ENCODE data around the gene PRADC1. TPM values are rescaled to one million over a fixed set of nuclear protein-coding genes. Genes with fewer than 3 reads are reported as not detected.
A peak's percentile ranks its signal among the peaks of the same experiment; 100 is the strongest.

PRADC1 gene
- total RNA-seq, 4 donors from 2014 or later, result 29.0 to 49.0 (median 33.2) TPM

- TF ChIP-seq CTCF (IDR thresholded peaks at IDR 0.05) (no peak), POLR2A (IDR thresholded peaks at IDR 0.05; ENCODE audit: low read depth) (no peak), EP300 (IDR thresholded peaks at IDR 0.05) (no peak), POLR2AphosphoS5 (IDR thresholded peaks at IDR 0.05) (no peak)
- Histone ChIP-seq H3K4me1 (peaks cover 32 to 64% (median 56%) of the 10 kb centered on the region in 4 donors), H3K4me3 (peak overlapping the region; percentile 73 to 89 (median 76)), H3K9me3 (no peaks in the 10 kb centered on the region), H3K36me3 (peaks cover 0 to 25% (median 16%) of the 10 kb centered on the region in 4 donors), H3K27ac (replicated peaks in 1 of 4) (peak overlapping the region in 3 of 4 donors; percentile 92 to 97 (median 95)), H3K27me3 (no peaks in the 10 kb centered on the region)
- no peak for DNase-seq (ENCODE audit: extremely low spot score)
- WGBS, result 65% methylated on average over 11 of the region's 11 CpGs
- intact Hi-C loops (cut with DNase I), result no loop called here
Measured at GRCh38 chr2:73235315-73236028, 2.4 kb upstream of the PRADC1 start.

GRCh38 chr2:73233932-73234832 is 1.1 kb upstream of the PRADC1 start, which contains the start of gene CCT7:
TSS of gene CCT7 (plus strand) at chr2:73234308. CDS start at chr2:73234379, 71 bp downstream.
- H3K9me3 ChIP-seq, result no peaks in the 10 kb centered on the region

GRCh38 chr2:73232403-73233153 is 461 bp downstream of the PRADC1 start:
- Histone ChIP-seq H3K27me3 (no peaks in the 10 kb centered on the region), H3K27ac (replicated peaks in 1 of 4) (peak overlapping the region; percentile 92 to 97 (median 96)), H3K36me3 (peaks cover 5 to 33% (median 28%) of the 10 kb centered on the region in 4 donors), H3K4me3 (peak overlapping the region; percentile 73 to 89 (median 76)), H3K9me3 (no peaks in the 10 kb centered on the region), H3K4me1 (peaks cover 26 to 39% (median 37%) of the 10 kb centered on the region in 4 donors)
- WGBS, result 6% methylated on average over 7 of the region's 37 CpGs
- TF ChIP-seq POLR2AphosphoS5 (IDR thresholded peaks at IDR 0.05), result no peak
- TF ChIP-seq CTCF (IDR thresholded peaks at IDR 0.05), result no peak
- TF ChIP-seq EP300 (IDR thresholded peaks at IDR 0.05), result no peak
- intact Hi-C loops (cut with DNase I), result no loop called here
- DNase-seq (ENCODE audit: extremely low spot score), result no peak

More at GRCh38 chr2:73233932-73234832, 1.1 kb upstream of the PRADC1 start, which contains the start of gene CCT7:
- H3K4me1 ChIP-seq, result peaks cover 32 to 55% (median 52%) of the 10 kb centered on the region in 4 donors
- no peaks in the 10 kb centered on the region for H3K27me3 ChIP-seq
- H3K27ac ChIP-seq (replicated peaks in 1 of 4), result peak within 1 kb of the TSS; percentile 92 to 97 (median 96)
- peak within 1 kb of the TSS; percentile 73 to 89 (median 76) for H3K4me3 ChIP-seq
- under 1% methylated on average over 34 of the region's 69 CpGs for WGBS
- TF ChIP-seq POLR2AphosphoS5 (IDR thresholded peaks at IDR 0.05) (peak; percentile 91 to 94), EP300 (IDR thresholded peaks at IDR 0.05) (no peak), POLR2A (IDR thresholded peaks at IDR 0.05; ENCODE audit: low read depth) (peak; percentile 77), CTCF (IDR thresholded peaks at IDR 0.05) (no peak)
- peaks cover 0 to 24% (median 16%) of the 10 kb centered on the region in 4 donors for H3K36me3 ChIP-seq
- intact Hi-C loops (cut with DNase I), result no loop called here
- DNase-seq (ENCODE audit: extremely low spot score), result peak; percentile 97

- no peak for TF ChIP-seq EP300 (IDR thresholded peaks at IDR 0.05)
- no peak for TF ChIP-seq CTCF (IDR thresholded peaks at IDR 0.05)
- TF ChIP-seq POLR2AphosphoS5 (IDR thresholded peaks at IDR 0.05), result no peak
- TF ChIP-seq POLR2A (IDR thresholded peaks at IDR 0.05; ENCODE audit: low read depth), result no peak
- no peak for DNase-seq (ENCODE audit: extremely low spot score)
- Histone ChIP-seq H3K4me1 (peaks cover 7 to 14% (median 9%) of the 10 kb centered on the region in 4 donors), H3K27me3 (no peaks in the 10 kb centered on the region), H3K4me3 (no peak overlapping the region), H3K9me3 (no peaks in the 10 kb centered on the region), H3K27ac (replicated peaks in 1 of 4) (no peak overlapping the region), H3K36me3 (peaks cover 8 to 67% (median 63%) of the 10 kb centered on the region in 4 donors)
- intact Hi-C loops (cut with DNase I), result no loop called here
- 87% methylated on average over 10 of the region's 14 CpGs for WGBS
Measured at GRCh38 chr2:73228631-73229030, 4.4 kb downstream of the PRADC1 start.

All from esophagus muscularis mucosa (tissue), 4 donors.